IPS-NIHi11 (cell line): Measurements from ENCODE around the gene SLC39A11.
"Not testable (repeated sequence)": the region's sequence is repeated elsewhere in the genome, so short reads cannot be mapped to it uniquely, and the experiment has no call there.

Experiments used
- DNase-seq: peaks from one replicate; pipeline ENCODE4 v3.0.0; 2012; ENCODE audit warnings: mixed read lengths, low spot score

Gene SLC39A11

DNA sequence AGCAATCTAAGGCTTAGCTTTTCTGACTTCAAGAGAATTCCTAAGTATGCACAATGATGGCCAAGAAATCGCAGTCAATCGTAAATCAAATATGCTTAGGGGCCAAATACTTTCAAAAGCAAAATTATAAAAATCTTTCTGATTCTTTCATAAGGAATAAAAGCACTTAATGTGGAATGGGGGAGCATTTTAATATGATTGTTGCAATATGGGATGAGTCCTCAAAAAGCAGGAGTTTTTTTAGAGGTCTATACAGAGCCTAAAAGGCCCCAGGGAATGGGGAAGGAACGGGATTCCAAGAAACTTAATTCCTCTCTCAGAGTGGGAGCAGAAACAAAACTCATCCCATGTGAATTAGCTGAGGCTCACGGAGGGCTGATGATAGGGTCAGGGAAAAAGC lies 14.7 kb upstream of the SLC39A11 start:
- DNase-seq = no peak

- DNase-seq = no peak
These were observed 12.9 kb upstream of the SLC39A11 start for GRCh38 chr17:73105431-73105830.

GRCh38 chr17:73104450-73104849 lies 12.0 kb upstream of the SLC39A11 start:
- no peak for DNase-seq

DNA sequence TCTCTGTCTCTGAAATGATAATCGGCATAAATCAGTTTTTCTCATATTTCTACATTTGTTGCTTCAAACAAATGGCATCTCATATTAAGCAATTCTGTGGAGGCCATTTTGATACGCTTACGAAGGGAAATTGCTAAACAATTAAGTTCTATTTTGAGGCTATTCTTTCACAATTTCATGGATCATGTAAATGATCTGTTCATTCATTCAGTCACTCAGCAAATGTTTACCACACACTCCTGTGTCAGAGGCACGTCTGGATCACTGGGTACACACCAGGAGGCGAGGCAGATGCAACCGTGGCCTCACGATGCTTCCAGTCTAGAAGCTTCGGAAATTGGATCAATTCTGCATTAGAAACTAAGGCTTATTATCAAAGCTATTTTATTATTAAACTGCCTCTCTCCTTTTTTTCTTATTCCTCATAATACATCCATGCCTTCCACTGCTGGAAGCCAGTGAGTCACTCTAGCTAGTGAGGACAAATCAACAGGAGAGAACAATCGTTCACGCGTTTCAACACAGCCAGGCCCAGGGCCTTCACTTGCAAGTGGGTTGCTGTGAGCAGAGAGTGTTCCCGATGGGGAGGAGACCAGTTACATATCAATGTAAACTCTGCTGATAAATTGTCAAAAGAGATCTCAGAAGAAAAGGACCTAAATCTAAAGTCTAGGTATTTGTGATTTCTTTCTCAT lies 11.3 kb upstream of the SLC39A11 start:
- no peak for DNase-seq

DNA sequence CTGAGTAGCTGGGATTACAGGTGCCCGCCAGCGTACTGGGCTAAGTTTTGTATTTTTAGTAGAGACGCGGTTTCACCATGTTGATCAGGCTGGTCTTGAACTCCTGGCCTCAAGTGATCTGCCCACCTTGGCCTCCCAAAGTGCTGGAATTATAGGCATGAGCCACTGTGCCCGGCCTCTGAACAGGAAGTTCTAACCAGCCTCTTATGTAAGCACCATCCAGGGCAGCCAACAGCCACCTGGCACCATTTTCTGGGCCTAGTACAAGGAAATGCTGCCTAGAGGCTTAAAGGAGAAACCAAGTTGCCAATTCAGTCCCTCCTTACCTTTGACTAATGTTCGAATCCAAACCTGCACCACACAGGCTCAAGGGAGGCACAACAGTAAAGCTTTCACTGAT lies 8.5 kb upstream of the SLC39A11 start:
- no peak for DNase-seq

GRCh38 chr17:73100363-73100762 lies 7.9 kb upstream of the SLC39A11 start:
- no peak for DNase-seq

DNA sequence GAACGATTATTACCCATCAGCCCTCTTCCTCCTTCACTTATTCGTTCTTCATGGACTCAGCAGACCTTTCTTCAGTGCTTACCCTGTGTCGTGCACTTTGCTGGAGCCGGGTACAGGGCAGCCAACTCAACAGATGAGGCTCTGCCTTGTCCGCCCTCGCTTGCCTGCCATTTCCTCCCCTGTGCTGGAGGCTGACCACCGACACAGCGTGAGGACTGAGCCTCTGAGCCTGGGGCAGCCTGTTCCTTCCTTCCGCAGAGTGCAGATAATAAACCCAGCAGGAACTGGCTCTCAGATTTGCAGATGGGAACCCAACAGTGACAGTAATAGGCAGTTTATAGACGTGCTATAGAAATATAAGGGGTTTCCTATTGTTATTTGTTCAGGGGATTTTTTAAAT lies 7.0 kb upstream of the SLC39A11 start:
- DNase-seq = no peak

DNA sequence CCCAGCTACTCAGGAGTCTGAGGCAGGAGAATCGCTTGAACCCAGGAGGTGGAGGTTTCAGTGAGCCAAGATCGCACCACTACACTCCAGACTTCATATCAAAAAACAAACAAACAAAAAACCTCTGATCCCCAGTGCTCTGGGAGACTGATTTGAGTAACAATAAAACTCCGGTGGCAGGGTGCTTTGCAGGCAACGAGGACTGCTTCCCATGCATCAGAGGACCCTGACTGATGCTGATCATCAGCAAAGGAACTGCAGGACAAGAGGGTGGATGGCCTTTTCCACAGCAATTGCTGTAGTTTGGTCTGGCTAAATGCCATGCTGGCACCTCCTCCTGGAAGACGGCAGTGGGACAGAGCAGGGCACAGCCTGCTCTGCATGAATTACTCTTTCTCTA lies 6.4 kb upstream of the SLC39A11 start:
- no peak for DNase-seq

GRCh38 chr17:73097973-73098765 lies 5.7 kb upstream of the SLC39A11 start:
- DNase-seq = not testable (repeated sequence)

- no peak for DNase-seq
These were observed 4.4 kb upstream of the SLC39A11 start for GRCh38 chr17:73096866-73097265.

DNA sequence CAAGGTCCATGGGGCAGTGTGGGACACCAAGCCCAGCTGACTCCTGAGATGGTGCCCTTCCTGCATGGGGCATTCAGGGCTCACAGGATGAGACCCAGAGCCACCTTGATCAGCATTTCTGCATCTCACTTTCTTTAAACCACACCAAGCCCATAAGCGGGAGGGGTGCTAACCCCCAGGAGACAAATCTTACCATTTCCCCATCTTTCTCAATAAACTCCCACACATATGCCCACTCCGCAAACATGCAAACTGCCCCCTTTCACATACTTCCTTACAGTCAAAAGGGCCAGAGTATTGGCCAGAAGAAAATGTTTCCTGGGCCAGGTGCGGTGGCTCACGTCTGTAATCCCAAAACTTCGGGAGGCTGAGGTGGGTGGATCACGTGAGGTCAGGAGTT lies 3.7 kb upstream of the SLC39A11 start:
- no peak for DNase-seq

GRCh38 chr17:73093286-73093685 lies 798 bp upstream of the SLC39A11 start:
- DNase-seq = no peak

DNA sequence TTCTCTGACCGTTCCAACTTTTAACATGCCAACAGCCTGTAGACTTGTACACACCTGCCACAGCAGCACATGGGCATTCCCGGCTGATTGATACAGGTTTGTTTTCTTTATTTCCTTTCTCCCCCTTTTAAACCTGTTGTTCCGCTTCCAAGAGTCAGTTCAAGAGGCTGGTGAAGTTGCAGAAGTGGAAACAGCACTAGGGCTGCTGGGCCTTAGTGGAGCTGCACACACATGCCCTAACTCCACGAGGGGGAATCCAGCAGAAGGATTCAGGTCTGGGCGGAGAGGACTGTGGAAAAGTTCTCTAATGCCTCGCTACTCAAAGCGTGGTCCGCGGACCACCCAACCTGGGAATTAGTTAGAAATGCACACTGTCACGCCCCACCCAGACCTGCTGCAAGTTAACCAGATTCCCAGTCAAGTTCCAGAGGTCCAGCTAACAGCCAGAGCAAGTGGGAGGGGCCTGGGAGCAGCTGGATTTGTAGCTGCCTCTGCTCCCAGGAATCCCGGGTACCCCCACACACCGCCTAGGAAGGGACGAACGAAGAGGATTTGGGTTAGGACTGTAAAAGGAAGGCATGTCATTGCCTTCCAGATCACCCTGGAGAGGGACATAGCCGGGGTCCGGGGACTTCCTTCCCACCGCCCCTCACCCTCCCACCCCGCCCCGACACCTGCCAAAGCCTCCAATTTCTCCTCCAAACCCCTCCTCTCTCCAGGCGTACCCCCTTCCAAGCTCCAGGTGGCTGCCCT lies 542 bp downstream of the SLC39A11 start:
- peak; percentile 83 for DNase-seq

DNA sequence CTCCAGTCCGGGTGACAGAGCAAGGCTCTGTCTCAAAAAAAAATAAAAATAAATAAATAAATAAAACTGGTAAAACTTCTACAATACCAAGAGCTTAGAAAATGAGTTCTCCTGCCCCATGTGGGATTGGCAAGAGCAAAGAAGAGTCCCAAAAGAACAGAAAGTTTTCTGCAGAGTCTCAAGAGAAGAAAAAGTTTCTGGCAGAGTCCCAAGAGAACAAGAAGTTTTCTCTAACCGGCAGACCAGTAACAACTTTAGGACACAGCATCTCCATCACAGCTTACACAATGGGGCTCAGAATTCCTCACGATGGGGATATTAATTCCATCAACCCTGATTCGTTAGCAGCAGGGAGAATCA lies 1.1 kb downstream of the SLC39A11 start:
- no peak for DNase-seq

DNA sequence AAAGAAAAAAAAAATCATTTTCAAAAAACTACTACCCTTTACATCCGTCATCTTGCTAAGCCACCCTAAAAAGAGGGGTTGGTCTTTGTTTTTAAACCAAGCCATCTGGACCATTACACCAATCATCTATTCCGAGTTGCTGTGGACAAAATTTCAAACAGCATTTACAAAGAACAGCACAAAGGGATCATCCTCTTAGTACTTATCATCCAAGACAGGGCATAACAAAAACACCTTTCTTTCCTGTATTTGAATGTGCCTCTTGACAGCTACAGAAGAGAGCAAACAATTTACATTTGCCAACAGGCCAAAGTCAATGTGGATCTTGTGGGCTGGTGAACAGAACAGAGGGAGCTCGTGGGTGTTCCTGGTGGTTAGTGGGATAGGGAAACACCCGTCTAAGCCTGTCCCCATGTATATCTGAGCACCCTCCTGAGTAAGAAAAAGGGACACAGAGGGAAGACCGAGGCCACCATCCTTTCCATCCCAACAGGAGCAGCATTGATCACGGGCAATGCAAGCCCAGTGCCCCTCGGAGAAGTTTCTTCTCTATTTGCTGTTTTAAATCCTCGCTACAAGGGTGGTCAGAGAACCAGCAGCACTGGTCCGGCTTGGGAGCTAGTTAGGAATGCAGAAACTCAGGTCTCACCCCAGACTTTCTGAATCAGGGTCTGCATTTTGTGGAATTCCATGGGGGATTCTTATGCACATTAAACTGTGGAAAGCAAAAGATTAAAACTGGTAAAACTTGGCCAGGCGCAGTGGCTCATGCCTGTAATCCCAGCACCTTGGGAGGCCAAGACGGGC lies 1.9 kb downstream of the SLC39A11 start:
- no peak for DNase-seq

GRCh38 chr17:73089322-73090317 lies 2.9 kb downstream of the SLC39A11 start:
- no peak for DNase-seq

- DNase-seq = no peak
These were observed 3.9 kb downstream of the SLC39A11 start for GRCh38 chr17:73088561-73088960.

DNA sequence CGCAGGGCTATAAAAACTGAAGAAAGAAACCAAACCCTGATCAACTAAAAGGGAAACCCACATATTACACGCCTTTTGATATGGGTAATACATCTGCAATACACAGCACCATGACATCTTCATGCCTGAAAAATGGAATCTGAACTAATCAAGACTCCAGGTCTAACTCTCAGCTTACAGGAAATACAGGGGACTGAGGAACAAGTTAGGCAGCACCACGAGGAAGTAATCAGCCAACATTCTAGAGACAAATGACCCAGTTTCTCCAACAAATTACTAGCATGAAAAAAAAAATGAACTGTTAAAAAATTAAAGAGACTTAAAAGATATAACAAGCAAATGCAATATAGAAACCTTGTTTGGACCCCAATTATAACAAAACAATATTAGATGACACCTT lies 9.1 kb downstream of the SLC39A11 start:
- no peak for DNase-seq

DNA sequence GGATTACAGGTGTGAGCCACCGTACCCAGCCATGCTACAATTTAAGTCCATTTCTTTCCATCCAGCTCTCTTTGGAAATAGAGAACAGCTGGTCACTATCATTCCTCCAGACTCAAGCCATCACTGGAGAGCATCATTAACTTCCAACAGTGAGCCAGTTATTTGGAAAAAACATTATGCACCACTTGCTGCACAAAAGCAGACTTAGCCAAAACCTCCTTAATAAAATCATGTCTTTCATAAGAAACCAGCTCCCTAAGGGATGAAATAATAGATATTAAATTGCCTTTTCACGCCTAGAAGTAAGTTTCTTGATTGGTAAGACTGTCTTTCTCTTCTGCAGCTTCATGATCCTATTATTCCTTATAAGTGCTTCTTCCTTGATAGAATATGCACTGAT lies 17.9 kb downstream of the SLC39A11 start:
- no peak for DNase-seq

GRCh38 chr17:73072219-73072962 lies 20.1 kb downstream of the SLC39A11 start:
- no peak for DNase-seq
